Anterior cingulate cortex (tissue), 58 donors: ENCODE measurements around the gene ZNF468.
"Not testable (repeated sequence)": the region's sequence is repeated elsewhere in the genome, so short reads cannot be mapped to it uniquely, and the experiment has no call there.

Experiments
- DNase-seq, 58 donors: peaks; one replicate each; lab custom pipeline; 2025; lab: John Stamatoyannopoulos, UW

ZNF468 gene

GRCh38 chr19:52833541-52833940 is 23.9 kb downstream of the ZNF468 start:
- DNase-seq, result not testable (repeated sequence)

GRCh38 chr19:52829866-52830265 is 27.6 kb downstream of the ZNF468 start:
- DNase-seq, result not testable (repeated sequence)

- DNase-seq, result no peak
These were observed 31.7 kb downstream of the ZNF468 start for GRCh38 chr19:52825765-52826164.

GRCh38 chr19:52823676-52824075 is 33.7 kb downstream of the ZNF468 start:
- DNase-seq, result no peak

GRCh38 chr19:52821204-52821960 is 36.0 kb downstream of the ZNF468 start, which contains the start of gene ZNF28:
Gene ZNF28, minus strand, starts transcription at chr19:52821633. Its CDS starts 3,675 bp downstream, at chr19:52817958.
- DNase-seq, result peak in 54 of 58 donors; percentile 2 to 72 (median 42)

- DNase-seq, result peak in 15 of 58 donors; percentile 0 to 19 (median 6)
These were observed 36.8 kb downstream of the ZNF468 start for GRCh38 chr19:52820472-52821203.

GRCh38 chr19:52809801-52810200 is 47.6 kb downstream of the ZNF468 start:
- no peak for DNase-seq

- DNase-seq, result not testable (repeated sequence)
These were observed 57.3 kb downstream of the ZNF468 start for GRCh38 chr19:52799950-52800640.

- DNase-seq, result no peak
These were observed 68.0 kb downstream of the ZNF468 start for GRCh38 chr19:52789440-52789839.
